CD4-positive, alpha-beta memory T cell (primary cell): Measurements from ENCODE around the gene ATP11C. TPM values are rescaled to one million over a fixed set of nuclear protein-coding genes. Genes with fewer than 3 reads are reported as not detected.
A peak's percentile ranks its signal among the peaks of the same experiment; 100 is the strongest.

Source experiments
- CTCF ChIA-PET: fragments of 350-600 bp; sonication (Branson Sonifier 250); formaldehyde crosslinking; loops from one replicate; lab custom pipeline; 2021; ENCODE audit warnings: inconsistent platforms; ENCODE audit not compliant: partially characterized antibody; lab: Charles Lee
- POLR2A ChIA-PET: fragments of 350-600 bp; sonication (Branson Sonifier 250); formaldehyde crosslinking; loops from one replicate; lab custom pipeline; 2021; ENCODE audit not compliant: partially characterized antibody; lab: Charles Lee
- DNase-seq, 5 donors: peaks; one replicate each; pipeline versions ENCODE4 v3.0.0 to v3.0.0-alpha.2; 2020 to 2022; ENCODE audit warnings: mixed read lengths in 1 of 5
- H3K27ac ChIP-seq: one replicate; pipeline ENCODE4 v1.7.0; 2013; ENCODE audit warnings: low read depth, low read length
- H3K27me3 ChIP-seq: 2 replicates; pipeline ENCODE4 v1.7.0; 2013; ENCODE audit warnings: mild to moderate bottlenecking, low read length, moderate library complexity; ENCODE audit not compliant: insufficient read depth
- H3K36me3 ChIP-seq: 2 replicates; pipeline ENCODE4 v1.7.0; 2013; ENCODE audit warnings: mild to moderate bottlenecking, low read length, moderate library complexity; ENCODE audit not compliant: insufficient read depth
- H3K4me1 ChIP-seq: 2 replicates; pipeline ENCODE4 v1.7.0; 2013; ENCODE audit warnings: mild to moderate bottlenecking, low read length, moderate library complexity; ENCODE audit not compliant: insufficient read depth
- H3K4me3 ChIP-seq, 2 donors: one replicate each; pipeline ENCODE4 v1.7.0; 2013; ENCODE audit warnings: low read length in 2 of 2, mild to moderate bottlenecking in 1 of 2
- H3K9me3 ChIP-seq, 2 donors: one replicate each; pipeline ENCODE4 v1.7.0; 2013; ENCODE audit warnings: low read length in 2 of 2, control low read depth in 1 of 2; ENCODE audit not compliant: control insufficient read depth in 1 of 2
- H3K27ac Mint-ChIP-seq, 7 donors: one replicate each; pipeline ENCODE4 v1.8.0; 2020 to 2021; ENCODE audit warnings: mixed read lengths in 7 of 7, mild to moderate bottlenecking in 6 of 7, inconsistent platforms in 3 of 7, moderate library complexity in 3 of 7
- H3K27me3 Mint-ChIP-seq, 2 donors: one replicate each; pipeline ENCODE4 v1.8.0; 2020 to 2021; ENCODE audit warnings: mixed read lengths in 2 of 2
- H3K36me3 Mint-ChIP-seq, 2 donors: one replicate each; pipeline ENCODE4 v1.8.0; 2020 to 2021; ENCODE audit warnings: mixed read lengths in 2 of 2, inconsistent platforms in 1 of 2, mild to moderate bottlenecking in 1 of 2
- H3K4me1 Mint-ChIP-seq, 4 donors: one replicate each; pipeline ENCODE4 v1.8.0; 2020 to 2021; ENCODE audit warnings: mixed read lengths in 4 of 4, mild to moderate bottlenecking in 1 of 4
- H3K4me3 Mint-ChIP-seq, 8 donors: one replicate each; pipeline ENCODE4 v1.8.0; 2020 to 2021; ENCODE audit warnings: mixed read lengths in 8 of 8, mild to moderate bottlenecking in 7 of 8, moderate library complexity in 6 of 8, inconsistent platforms in 3 of 8
- H3K9me3 Mint-ChIP-seq, 8 donors: one replicate each; pipeline ENCODE4 v1.8.0; 2020 to 2021; ENCODE audit warnings: mixed read lengths in 8 of 8, mild to moderate bottlenecking in 5 of 8, inconsistent platforms in 3 of 8, moderate library complexity in 1 of 8
- intact Hi-C: fragments of 100-400 bp; cut with micrococcal nuclease; formaldehyde crosslinking; loops from one replicate; pipeline ENCODE4 v1.15.1; 2023
- polyA plus RNA-seq, 2 donors: library from polyadenylated mRNA; unstranded; fragments of 300-500 nt; fragmentation: Illumina TruSeq; gene quantifications; one replicate each; pipeline ENCODE4 v1.2.3, GENCODE V29; 2021
- total RNA-seq, 2 experiments: library from RNA; stranded (reverse); gene quantifications; one replicate each; pipeline ENCODE4 v1.2.3, GENCODE V29; 2021

Gene ATP11C
- total and polyA plus RNA-seq, 4 experiments from 2014 or later = 3.4 to 25.6 (median 14.9) TPM

DNA sequence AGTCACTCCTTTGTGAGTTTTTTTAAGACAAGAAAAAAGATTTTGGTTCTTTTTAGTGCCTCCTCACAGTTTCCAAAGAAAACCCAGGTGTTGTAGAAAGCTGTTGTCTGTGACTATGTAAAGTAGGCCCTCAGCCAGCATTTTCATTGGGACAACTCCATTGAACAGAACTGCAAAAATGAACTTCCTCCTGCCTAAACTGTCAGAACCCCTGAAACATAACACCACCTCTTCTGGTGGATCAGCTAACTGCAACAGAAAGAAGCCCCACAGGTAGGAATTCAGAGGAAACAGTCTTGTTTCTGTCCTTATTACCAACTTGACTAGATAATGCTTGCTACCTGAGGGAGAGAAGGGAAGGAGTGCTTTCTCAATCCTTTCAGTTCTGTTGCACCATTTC, 3.4 kb upstream of the ATP11C start:
- H3K36me3 ChIP-seq = no peaks in the 10 kb centered on the region
- H3K4me3 ChIP-seq = no peak overlapping the region
- ChIA-PET POLR2A (no interaction called here), CTCF (no interaction called here)
- Mint-ChIP-seq H3K9me3 (no peaks in the 10 kb centered on the region), H3K27me3 (no peaks in the 10 kb centered on the region), H3K4me3 (no peak overlapping the region), H3K4me1 (peaks cover 0 to 8% (median 1%) of the 10 kb centered on the region in 4 donors), H3K36me3 (peaks cover 0 to 2% of the 10 kb centered on the region in 2 donors), H3K27ac (no peak overlapping the region)
- no peaks in the 10 kb centered on the region for H3K4me1 ChIP-seq
- H3K9me3 ChIP-seq = no peaks in the 10 kb centered on the region
- H3K27ac ChIP-seq = no peak overlapping the region
- intact Hi-C loops = no loop called here
- no peaks in the 10 kb centered on the region for H3K27me3 ChIP-seq
- no peak for DNase-seq

- ChIA-PET POLR2A (interaction anchor here (0.6 to 1.6 kb wide), 3 partner anchors 9 to 118 kb away, joined by 3 read pairs; no protein-coding TSS in a partner anchor), CTCF (interaction anchor here (1.4 kb wide), 1 partner anchor 8 kb away, joined by 4 read pairs; no protein-coding TSS in a partner anchor)
- no peaks in the 10 kb centered on the region for H3K9me3 ChIP-seq
- Mint-ChIP-seq H3K27me3 (no peaks in the 10 kb centered on the region), H3K36me3 (peaks cover 0 to 5% of the 10 kb centered on the region in 2 donors), H3K9me3 (no peaks in the 10 kb centered on the region), H3K4me3 (peak overlapping the region in 7 of 8 donors; percentile 88 to 97 (median 92)), H3K4me1 (peaks cover 12 to 31% (median 19%) of the 10 kb centered on the region in 4 donors), H3K27ac (peak overlapping the region in 4 of 7 donors; percentile 80 to 97 (median 91))
- DNase-seq = no peak
- peak overlapping the region in 1 of 2 donors; percentile 72 for H3K4me3 ChIP-seq
- H3K27me3 ChIP-seq = no peaks in the 10 kb centered on the region
- H3K27ac ChIP-seq = peak overlapping the region; percentile 90
- peaks cover 16% of the 10 kb centered on the region for H3K4me1 ChIP-seq
- intact Hi-C loops = no loop called here
- H3K36me3 ChIP-seq = no peaks in the 10 kb centered on the region
Measured at GRCh38 chrX:139933904-139934303, 1.1 kb upstream of the ATP11C start.

GRCh38 chrX:139932073-139932900, 566 bp downstream of the ATP11C start:
- Mint-ChIP-seq H3K4me1 (peaks cover 13 to 32% (median 22%) of the 10 kb centered on the region in 4 donors), H3K36me3 (peaks cover 0 to 5% of the 10 kb centered on the region in 2 donors), H3K4me3 (peak overlapping the region; percentile 88 to 97 (median 92)), H3K27ac (peak overlapping the region; percentile 90 to 98 (median 97)), H3K27me3 (no peaks in the 10 kb centered on the region), H3K9me3 (no peaks in the 10 kb centered on the region)
- ChIA-PET CTCF (interaction anchor here (1.4 kb wide), 1 partner anchor 10 kb away, joined by 4 read pairs; no protein-coding TSS in a partner anchor), POLR2A (interaction anchor here (1.6 kb wide), 1 partner anchor 101 kb away, joined by 3 read pairs; no protein-coding TSS in a partner anchor)
- Histone ChIP-seq H3K27me3 (no peaks in the 10 kb centered on the region), H3K4me3 (peak overlapping the region in 1 of 2 donors; percentile 72), H3K27ac (peak overlapping the region; percentile 90), H3K4me1 (peaks cover 16% of the 10 kb centered on the region), H3K36me3 (no peaks in the 10 kb centered on the region), H3K9me3 (no peaks in the 10 kb centered on the region)
- intact Hi-C loops = no loop called here
- DNase-seq = peak; percentile 41 to 52 (median 47)

- Histone ChIP-seq H3K9me3 (no peaks in the 10 kb centered on the region), H3K4me1 (peaks cover 16% of the 10 kb centered on the region), H3K36me3 (no peaks in the 10 kb centered on the region), H3K27me3 (no peaks in the 10 kb centered on the region), H3K27ac (peak overlapping the region; percentile 90), H3K4me3 (peak overlapping the region; percentile 17 to 47)
- Mint-ChIP-seq H3K4me1 (peaks cover 13 to 32% (median 22%) of the 10 kb centered on the region in 4 donors), H3K9me3 (no peaks in the 10 kb centered on the region), H3K4me3 (peak overlapping the region; percentile 77 to 87 (median 82)), H3K36me3 (peaks cover 0 to 5% of the 10 kb centered on the region in 2 donors), H3K27ac (peak overlapping the region in 6 of 7 donors; percentile 52 to 78 (median 64)), H3K27me3 (no peaks in the 10 kb centered on the region)
- peak in 2 of 5 donors; percentile 10 to 44 for DNase-seq
- ChIA-PET POLR2A (no interaction called here), CTCF (no interaction called here)
- intact Hi-C loops = no loop called here
Measured at GRCh38 chrX:139931646-139932072, 1.2 kb downstream of the ATP11C start.

- Mint-ChIP-seq H3K4me3 (peak overlapping the region; percentile 77 to 87 (median 82)), H3K36me3 (peaks cover 0 to 5% of the 10 kb centered on the region in 2 donors), H3K4me1 (peaks cover 13 to 32% (median 23%) of the 10 kb centered on the region in 4 donors), H3K27ac (peak overlapping the region in 6 of 7 donors; percentile 52 to 78 (median 64)), H3K9me3 (no peaks in the 10 kb centered on the region), H3K27me3 (no peaks in the 10 kb centered on the region)
- Histone ChIP-seq H3K27me3 (no peaks in the 10 kb centered on the region), H3K4me1 (peaks cover 16% of the 10 kb centered on the region), H3K36me3 (no peaks in the 10 kb centered on the region), H3K4me3 (peak overlapping the region; percentile 17 to 47), H3K9me3 (no peaks in the 10 kb centered on the region), H3K27ac (peak overlapping the region; percentile 90)
- DNase-seq = peak; percentile 7 to 31 (median 13)
- POLR2A ChIA-PET = no interaction called here
- intact Hi-C loops = no loop called here
- CTCF ChIA-PET = interaction anchor here (1.6 kb wide), 1 partner anchor 10 kb away, joined by 3 read pairs; no protein-coding TSS in a partner anchor
Measured at GRCh38 chrX:139930916-139931645, 1.8 kb downstream of the ATP11C start.

GRCh38 chrX:139930401-139930800, 2.5 kb downstream of the ATP11C start:
- Mint-ChIP-seq H3K27ac (peak overlapping the region in 2 of 7 donors; percentile 58 to 78), H3K4me3 (peak overlapping the region; percentile 77 to 87 (median 82)), H3K4me1 (peaks cover 18 to 38% (median 27%) of the 10 kb centered on the region in 4 donors), H3K9me3 (no peaks in the 10 kb centered on the region), H3K27me3 (no peaks in the 10 kb centered on the region), H3K36me3 (peaks cover 0 to 7% of the 10 kb centered on the region in 2 donors)
- Histone ChIP-seq H3K4me3 (peak overlapping the region in 1 of 2 donors; percentile 47), H3K36me3 (no peaks in the 10 kb centered on the region), H3K4me1 (peaks cover 16% of the 10 kb centered on the region), H3K27me3 (no peaks in the 10 kb centered on the region), H3K9me3 (no peaks in the 10 kb centered on the region), H3K27ac (no peak overlapping the region)
- intact Hi-C loops = no loop called here
- no peak for DNase-seq
- ChIA-PET POLR2A (no interaction called here), CTCF (interaction anchor here (1.6 kb wide), 1 partner anchor 10 kb away, joined by 3 read pairs; no protein-coding TSS in a partner anchor)
